ENCODE measurements around the gene FAM181B. TPM values are rescaled to one million over a fixed set of nuclear protein-coding genes. Genes with fewer than 3 reads are reported as not detected.
"Not testable (repeated sequence)": the region's sequence is repeated elsewhere in the genome, so short reads cannot be mapped to it uniquely, and the experiment has no call there.

Gene FAM181B
- total RNA-seq, 2 experiments from 2014 or later = 0.08 to 0.11 TPM

DNA sequence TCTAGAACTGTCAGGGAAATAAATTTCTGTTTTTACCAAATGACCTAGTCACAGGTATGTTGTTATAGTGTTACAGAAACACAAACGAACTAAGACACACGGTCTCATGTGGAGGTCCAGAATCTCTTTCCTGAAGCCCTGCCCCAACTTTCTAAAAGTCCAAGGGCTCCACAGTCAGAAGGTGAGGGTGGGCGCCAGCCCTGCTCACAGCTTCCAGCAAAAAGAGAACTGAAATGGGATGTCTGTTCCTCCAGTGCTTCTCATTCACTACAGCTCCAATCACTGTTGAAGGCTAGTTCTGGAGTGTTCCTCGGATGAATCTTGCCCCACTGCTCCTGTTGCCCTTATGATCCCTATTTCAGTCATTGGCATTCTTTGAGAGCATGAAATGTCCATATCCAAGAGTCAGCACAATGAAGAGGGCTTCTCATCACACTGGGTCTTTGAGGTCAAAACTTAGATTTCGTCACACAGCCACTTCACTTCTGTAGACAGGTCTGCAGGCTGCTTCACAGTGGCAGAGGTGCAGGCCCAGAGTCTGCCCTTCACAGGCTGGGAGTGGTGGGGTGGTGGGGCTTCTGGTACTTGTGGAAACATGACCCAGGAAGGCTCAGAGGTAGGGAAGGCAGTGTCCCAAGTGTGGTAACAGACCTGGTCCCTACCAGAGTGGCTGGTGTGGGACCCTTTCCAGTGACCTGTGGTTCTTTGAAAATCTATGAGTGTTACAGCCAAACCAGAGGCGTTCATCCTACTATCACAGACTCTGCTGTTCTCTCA is 34.9 kb downstream of the FAM181B start:
- Mint-ChIP-seq H3K36me3 (ENCODE audit: low read depth) (no peaks in the 10 kb centered on the region), H3K27me3 (peaks cover 8% of the 10 kb centered on the region), H3K4me1 (ENCODE audit: low read depth) (no peaks in the 10 kb centered on the region), H3K4me3 (no peak overlapping the region), H3K27ac (no peak overlapping the region), H3K9me3 (no peaks in the 10 kb centered on the region)
- ChIA-PET POLR2A (no interaction called here), CTCF (no interaction called here)
- TF ChIP-seq, protein P1, sequence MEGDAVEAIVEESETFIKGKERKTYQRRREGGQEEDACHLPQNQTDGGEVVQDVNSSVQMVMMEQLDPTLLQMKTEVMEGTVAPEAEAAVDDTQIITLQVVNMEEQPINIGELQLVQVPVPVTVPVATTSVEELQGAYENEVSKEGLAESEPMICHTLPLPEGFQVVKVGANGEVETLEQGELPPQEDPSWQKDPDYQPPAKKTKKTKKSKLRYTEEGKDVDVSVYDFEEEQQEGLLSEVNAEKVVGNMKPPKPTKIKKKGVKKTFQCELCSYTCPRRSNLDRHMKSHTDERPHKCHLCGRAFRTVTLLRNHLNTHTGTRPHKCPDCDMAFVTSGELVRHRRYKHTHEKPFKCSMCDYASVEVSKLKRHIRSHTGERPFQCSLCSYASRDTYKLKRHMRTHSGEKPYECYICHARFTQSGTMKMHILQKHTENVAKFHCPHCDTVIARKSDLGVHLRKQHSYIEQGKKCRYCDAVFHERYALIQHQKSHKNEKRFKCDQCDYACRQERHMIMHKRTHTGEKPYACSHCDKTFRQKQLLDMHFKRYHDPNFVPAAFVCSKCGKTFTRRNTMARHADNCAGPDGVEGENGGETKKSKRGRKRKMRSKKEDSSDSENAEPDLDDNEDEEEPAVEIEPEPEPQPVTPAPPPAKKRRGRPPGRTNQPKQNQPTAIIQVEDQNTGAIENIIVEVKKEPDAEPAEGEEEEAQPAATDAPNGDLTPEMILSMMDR (IDR thresholded peaks at IDR 0.05) = no peak
- no peak for DNase-seq
- H3K27ac ChIP-seq (ENCODE audit: low read depth in 1 of 2, low read length in 2 of 2) = no peak overlapping the region
- H3K27me3 ChIP-seq (ENCODE audit: control insufficient read depth in 1 of 2, insufficient read depth in 2 of 2, low read length in 2 of 2) = peaks cover 0 to 4% of the 10 kb centered on the region in 2 experiments
- intact Hi-C loops (cut with DNase I, micrococcal nuclease) = loop anchor here in 1 of 2 experiments (5.0 kb wide), 1 partner anchor 1051 kb away; no protein-coding TSS in a partner anchor
- no peaks in the 10 kb centered on the region for H3K9me3 ChIP-seq (ENCODE audit: control insufficient read depth in 1 of 2, insufficient read depth in 1 of 2, low read length in 2 of 2)
- no peak for ATAC-seq (ENCODE audit: poor library complexity)
- H3K4me1 ChIP-seq (ENCODE audit: insufficient read depth, low read length) = no peaks in the 10 kb centered on the region
- H3K36me3 ChIP-seq (ENCODE audit: insufficient read depth, low read length) = no peaks in the 10 kb centered on the region
- no peak overlapping the region for H3K4me3 ChIP-seq (ENCODE audit: low read length)

DNA sequence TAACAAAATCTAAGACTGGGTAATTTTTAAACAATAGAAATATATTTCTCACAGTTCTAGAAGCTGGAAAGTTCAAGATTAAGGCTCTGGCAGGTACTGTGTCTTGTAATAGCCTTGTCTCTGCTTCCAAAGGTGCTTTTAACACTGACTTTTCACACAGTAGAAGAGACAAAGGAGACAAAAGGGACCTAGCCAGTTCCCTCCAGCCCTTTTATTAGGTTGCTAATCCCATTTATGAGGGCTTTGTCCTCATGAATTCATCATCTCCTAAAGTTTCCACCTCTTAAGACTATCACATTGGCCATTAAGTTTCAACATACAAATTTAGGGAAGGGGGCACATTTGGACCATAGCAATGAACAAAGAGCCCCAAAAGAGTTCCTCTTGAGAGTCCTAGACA is 40.7 kb downstream of the FAM181B start:
- Histone ChIP-seq H3K36me3 (ENCODE audit: insufficient read depth, low read length) (no peaks in the 10 kb centered on the region), H3K9me3 (ENCODE audit: control insufficient read depth in 1 of 2, insufficient read depth in 1 of 2, low read length in 2 of 2) (no peaks in the 10 kb centered on the region), H3K27ac (ENCODE audit: low read depth in 1 of 2, low read length in 2 of 2) (no peak overlapping the region), H3K27me3 (ENCODE audit: control insufficient read depth in 1 of 2, insufficient read depth in 2 of 2, low read length in 2 of 2) (peaks cover 0 to 16% of the 10 kb centered on the region in 2 experiments), H3K4me3 (ENCODE audit: low read length) (no peak overlapping the region), H3K4me1 (ENCODE audit: insufficient read depth, low read length) (no peaks in the 10 kb centered on the region)
- intact Hi-C loops (cut with DNase I, micrococcal nuclease) = no loop called here
- no peak for DNase-seq
- ChIA-PET POLR2A (no interaction called here), CTCF (no interaction called here)
- H3K27me3 Mint-ChIP-seq = peaks cover 6% of the 10 kb centered on the region
- ATAC-seq (ENCODE audit: poor library complexity) = no peak
- H3K4me3 Mint-ChIP-seq = no peak overlapping the region
- no peak overlapping the region for H3K27ac Mint-ChIP-seq
- no peaks in the 10 kb centered on the region for H3K9me3 Mint-ChIP-seq
- H3K4me1 Mint-ChIP-seq (ENCODE audit: low read depth) = no peaks in the 10 kb centered on the region
- TF ChIP-seq, protein P1 (IDR thresholded peaks at IDR 0.05) = no peak
- no peaks in the 10 kb centered on the region for H3K36me3 Mint-ChIP-seq (ENCODE audit: low read depth)

DNA sequence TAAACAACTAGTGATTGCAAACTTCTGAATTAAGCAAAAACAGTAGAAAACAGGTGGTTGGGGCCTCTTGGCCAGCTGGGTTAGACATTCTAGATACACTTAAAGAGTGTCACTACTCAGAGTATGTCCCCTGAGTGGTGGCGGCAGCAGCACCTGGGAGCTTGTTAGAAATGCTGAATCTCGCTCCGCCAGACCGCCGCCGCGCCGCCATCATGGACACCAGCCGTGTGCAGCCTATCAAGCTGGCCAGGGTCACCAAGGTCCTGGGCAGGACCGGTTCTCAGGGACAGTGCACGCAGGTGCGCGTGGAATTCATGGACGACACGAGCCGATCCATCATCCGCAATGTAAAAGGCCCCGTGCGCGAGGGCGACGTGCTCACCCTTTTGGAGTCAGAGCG is 44.3 kb downstream of the FAM181B start:
- H3K27me3 Mint-ChIP-seq = peaks cover 14% of the 10 kb centered on the region
- DNase-seq; H3K27ac Mint-ChIP-seq; intact Hi-C loops (cut with DNase I, micrococcal nuclease); CTCF ChIA-PET; H3K9me3 Mint-ChIP-seq; H3K4me3 ChIP-seq (ENCODE audit: low read length); ATAC-seq (ENCODE audit: poor library complexity); H3K36me3 Mint-ChIP-seq (ENCODE audit: low read depth); H3K27ac ChIP-seq (ENCODE audit: low read depth in 1 of 2, low read length in 2 of 2); H3K4me3 Mint-ChIP-seq; H3K4me1 ChIP-seq (ENCODE audit: insufficient read depth, low read length); POLR2A ChIA-PET; H3K36me3 ChIP-seq (ENCODE audit: insufficient read depth, low read length); H3K9me3 ChIP-seq (ENCODE audit: control insufficient read depth in 1 of 2, insufficient read depth in 1 of 2, low read length in 2 of 2); H3K4me1 Mint-ChIP-seq (ENCODE audit: low read depth): not testable (repeated sequence)
- peaks cover 0 to 16% of the 10 kb centered on the region in 2 experiments for H3K27me3 ChIP-seq (ENCODE audit: control insufficient read depth in 1 of 2, insufficient read depth in 2 of 2, low read length in 2 of 2)

DNA sequence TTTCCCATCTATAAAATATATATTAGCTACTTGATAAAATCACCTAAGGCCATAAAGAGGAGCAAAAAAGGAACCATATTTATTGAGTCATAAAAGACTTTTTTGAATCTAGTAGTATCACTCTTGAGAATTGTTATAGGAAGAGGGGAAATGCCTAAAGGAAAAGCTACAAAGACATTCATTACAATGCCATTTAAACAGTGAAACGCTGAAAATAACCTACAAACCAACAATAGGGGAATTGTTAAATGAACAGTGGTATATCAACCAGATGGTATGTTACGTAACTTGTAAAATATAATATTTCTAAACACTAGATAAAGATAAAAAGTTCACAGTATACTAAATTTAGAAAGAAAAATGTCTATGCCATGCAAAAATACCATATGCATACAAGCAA is 47.5 kb downstream of the FAM181B start:
- peaks cover 3% of the 10 kb centered on the region for H3K4me1 ChIP-seq (ENCODE audit: insufficient read depth, low read length)
- no peaks in the 10 kb centered on the region for H3K27me3 ChIP-seq (ENCODE audit: control insufficient read depth in 1 of 2, insufficient read depth in 2 of 2, low read length in 2 of 2)
- no peaks in the 10 kb centered on the region for H3K36me3 Mint-ChIP-seq (ENCODE audit: low read depth)
- H3K27ac ChIP-seq (ENCODE audit: low read depth in 1 of 2, low read length in 2 of 2) = no peak overlapping the region
- no peak overlapping the region for H3K4me3 Mint-ChIP-seq
- no peak overlapping the region for H3K4me3 ChIP-seq (ENCODE audit: low read length)
- ChIA-PET CTCF (no interaction called here), POLR2A (no interaction called here)
- H3K9me3 Mint-ChIP-seq = no peaks in the 10 kb centered on the region
- TF ChIP-seq, protein P1 (IDR thresholded peaks at IDR 0.05) = no peak
- no peaks in the 10 kb centered on the region for H3K36me3 ChIP-seq (ENCODE audit: insufficient read depth, low read length)
- H3K27ac Mint-ChIP-seq = no peak overlapping the region
- H3K9me3 ChIP-seq (ENCODE audit: control insufficient read depth in 1 of 2, insufficient read depth in 1 of 2, low read length in 2 of 2) = peaks cover 0 to 9% of the 10 kb centered on the region in 2 experiments
- ATAC-seq (ENCODE audit: poor library complexity) (no peak), DNase-seq (no peak)
- peaks cover 28% of the 10 kb centered on the region for H3K27me3 Mint-ChIP-seq
- no peaks in the 10 kb centered on the region for H3K4me1 Mint-ChIP-seq (ENCODE audit: low read depth)
- intact Hi-C loops (cut with DNase I, micrococcal nuclease) = no loop called here
